OCI-LY1 (cell line): ENCODE results near the gene GRM3.

Experiments used
- H2AFZ ChIP-seq: fragments of 200-600 bp; sonication (generic), shearing (Covaris generic); 2 replicates; pipeline ENCODE4 v1.6.0; 2014; ENCODE audit warnings: antibody characterized with exemption, mild to moderate bottlenecking, low read length
- H3F3A ChIP-seq: fragments of 200-600 bp; sonication (generic), shearing (Covaris generic); 2 replicates; pipeline ENCODE4 v1.6.0; 2014; ENCODE audit warnings: mild to moderate bottlenecking, antibody characterized with exemption, low read length, moderate library complexity; ENCODE audit not compliant: insufficient read depth
- H3K27ac ChIP-seq: fragments of 200-600 bp; sonication (generic); 2 replicates; pipeline ENCODE4 v1.5.1; 2014; ENCODE audit warnings: low read length, mixed run types, mild to moderate bottlenecking, low read depth; ENCODE audit not compliant: poor library complexity, severe bottlenecking
- H3K27me3 ChIP-seq: fragments of 200-600 bp; sonication (generic); 2 replicates; pipeline ENCODE4 v1.6.0; 2014; ENCODE audit warnings: antibody characterized with exemption, mild to moderate bottlenecking, low read length, moderate library complexity; ENCODE audit not compliant: insufficient read depth
- H3K36me3 ChIP-seq: fragments of 200-600 bp; sonication (generic); 2 replicates; pipeline ENCODE4 v1.6.1; 2014; ENCODE audit warnings: mild to moderate bottlenecking, antibody characterized with exemption, low read length, moderate library complexity, mixed read lengths; ENCODE audit not compliant: insufficient read depth
- H3K4me1 ChIP-seq: fragments of 200-600 bp; sonication (generic); 2 replicates; pipeline ENCODE4 v1.5.1; 2014; ENCODE audit warnings: mild to moderate bottlenecking, low read length, moderate library complexity; ENCODE audit not compliant: insufficient read depth, severe bottlenecking
- H3K4me2 ChIP-seq: fragments of 200-600 bp; sonication (generic), shearing (Covaris generic); 2 replicates; pipeline ENCODE4 v1.6.1; 2014; ENCODE audit warnings: low read length
- H3K4me3 ChIP-seq: fragments of 200-600 bp; sonication (generic); 2 replicates; pipeline ENCODE4 v1.5.1; 2014; ENCODE audit warnings: low read length, low read depth, mild to moderate bottlenecking, mixed read lengths; ENCODE audit not compliant: poor library complexity, severe bottlenecking
- H3K79me2 ChIP-seq: fragments of 200-600 bp; shearing (Covaris generic); 2 replicates; pipeline ENCODE4 v1.6.1; 2016; ENCODE audit warnings: mixed run types, low read length, mixed read lengths; ENCODE audit not compliant: insufficient read depth
- H3K9ac ChIP-seq: fragments of 200-600 bp; sonication (generic), shearing (Covaris generic); 2 replicates; pipeline ENCODE4 v1.6.1; 2014; ENCODE audit warnings: mild to moderate bottlenecking, low read length, mixed read lengths
- H3K9me2 ChIP-seq: fragments of 200-600 bp; sonication (generic), shearing (Covaris generic); 2 replicates; pipeline ENCODE4 v1.6.1; 2014; ENCODE audit warnings: low read depth, mild to moderate bottlenecking, low read length, mixed read lengths
- H3K9me3 ChIP-seq: fragments of 200-600 bp; shearing (Covaris generic); 2 replicates; pipeline ENCODE4 v1.6.1; 2014; ENCODE audit warnings: low read length, mixed read lengths
- H4K20me1 ChIP-seq: fragments of 200-600 bp; sonication (generic), shearing (Covaris generic); 2 replicates; pipeline ENCODE4 v1.6.0; 2016; ENCODE audit warnings: mild to moderate bottlenecking, low read length; ENCODE audit not compliant: insufficient read depth
- EZH2 ChIP-seq: fragments of 200-600 bp; sonication (generic), shearing (Covaris generic); IDR thresholded peaks from 2 replicates; pipeline ENCODE4 v1.8.0; 2017; ENCODE audit warnings: borderline replicate concordance, mixed run types, mild to moderate bottlenecking, antibody characterized with exemption, low read length, moderate library complexity, mixed read lengths
- TF ChIP-seq, protein P1 (sequence below): fragments of 200-600 bp; sonication (generic), shearing (Covaris generic); IDR thresholded peaks from 2 replicates; pipeline ENCODE4 v1.5.1; 2017; ENCODE audit warnings: mild to moderate bottlenecking, antibody characterized with exemption, low read length, moderate library complexity, mixed read lengths

GRM3 gene

DNA sequence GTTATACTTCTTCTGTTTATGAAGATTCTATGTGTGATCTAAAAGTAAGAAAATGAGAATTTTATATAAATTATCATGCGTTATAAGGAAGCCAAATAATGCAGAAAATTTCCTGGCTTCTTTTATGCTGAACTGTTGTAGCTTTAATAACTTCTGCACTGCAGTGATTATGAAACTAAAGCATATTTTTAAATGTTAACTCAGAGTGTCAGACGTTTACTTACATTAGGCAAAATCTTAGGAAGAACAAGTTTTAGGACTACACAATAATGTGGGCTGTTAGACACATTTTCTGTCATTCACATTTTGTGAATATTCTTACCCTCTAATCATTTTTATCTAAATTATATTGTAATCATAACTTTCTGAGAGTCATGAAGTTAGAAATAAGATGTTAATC lies 22.0 kb downstream of the GRM3 start:
- no peaks in the 10 kb centered on the region for H3K79me2 ChIP-seq
- no peaks in the 10 kb centered on the region for H3K36me3 ChIP-seq
- H3K4me1 ChIP-seq: no peaks in the 10 kb centered on the region
- H3K4me2 ChIP-seq: no peak overlapping the region
- TF ChIP-seq EZH2: no peak
- TF ChIP-seq, protein P1, sequence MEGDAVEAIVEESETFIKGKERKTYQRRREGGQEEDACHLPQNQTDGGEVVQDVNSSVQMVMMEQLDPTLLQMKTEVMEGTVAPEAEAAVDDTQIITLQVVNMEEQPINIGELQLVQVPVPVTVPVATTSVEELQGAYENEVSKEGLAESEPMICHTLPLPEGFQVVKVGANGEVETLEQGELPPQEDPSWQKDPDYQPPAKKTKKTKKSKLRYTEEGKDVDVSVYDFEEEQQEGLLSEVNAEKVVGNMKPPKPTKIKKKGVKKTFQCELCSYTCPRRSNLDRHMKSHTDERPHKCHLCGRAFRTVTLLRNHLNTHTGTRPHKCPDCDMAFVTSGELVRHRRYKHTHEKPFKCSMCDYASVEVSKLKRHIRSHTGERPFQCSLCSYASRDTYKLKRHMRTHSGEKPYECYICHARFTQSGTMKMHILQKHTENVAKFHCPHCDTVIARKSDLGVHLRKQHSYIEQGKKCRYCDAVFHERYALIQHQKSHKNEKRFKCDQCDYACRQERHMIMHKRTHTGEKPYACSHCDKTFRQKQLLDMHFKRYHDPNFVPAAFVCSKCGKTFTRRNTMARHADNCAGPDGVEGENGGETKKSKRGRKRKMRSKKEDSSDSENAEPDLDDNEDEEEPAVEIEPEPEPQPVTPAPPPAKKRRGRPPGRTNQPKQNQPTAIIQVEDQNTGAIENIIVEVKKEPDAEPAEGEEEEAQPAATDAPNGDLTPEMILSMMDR: no peak
- no peaks in the 10 kb centered on the region for H3K9me3 ChIP-seq
- no peaks in the 10 kb centered on the region for H4K20me1 ChIP-seq
- H3K9me2 ChIP-seq: no peaks in the 10 kb centered on the region
- no peak overlapping the region for H2AFZ ChIP-seq
- H3K27ac ChIP-seq: no peak overlapping the region
- no peak overlapping the region for H3K4me3 ChIP-seq
- H3K27me3 ChIP-seq: no peaks in the 10 kb centered on the region
- H3F3A ChIP-seq: no peaks in the 10 kb centered on the region
- H3K9ac ChIP-seq: no peak overlapping the region

DNA sequence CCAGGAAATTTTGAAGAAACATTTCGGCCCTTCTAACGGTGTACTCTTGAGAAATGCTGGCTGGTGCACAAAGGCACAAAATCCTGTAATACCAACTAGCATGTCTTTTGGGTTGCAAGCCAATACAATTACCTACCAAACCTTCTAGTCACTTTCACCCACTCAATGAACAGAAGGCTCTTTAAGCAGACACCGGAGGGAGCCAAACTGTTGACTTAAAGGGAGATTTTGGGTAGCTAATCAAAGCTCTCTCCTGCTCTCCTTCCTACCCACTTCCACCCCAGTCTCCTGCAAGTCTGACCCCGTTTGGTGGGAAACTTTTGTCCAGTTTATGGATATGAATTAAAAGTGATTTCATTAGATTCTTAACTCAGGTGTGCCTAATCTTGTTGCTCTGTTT lies 24.0 kb downstream of the GRM3 start:
- Histone ChIP-seq H3K9ac (no peak overlapping the region), H4K20me1 (no peaks in the 10 kb centered on the region), H3F3A (no peaks in the 10 kb centered on the region), H3K79me2 (no peaks in the 10 kb centered on the region), H2AFZ (no peak overlapping the region), H3K4me1 (no peaks in the 10 kb centered on the region), H3K27me3 (no peaks in the 10 kb centered on the region), H3K4me3 (no peak overlapping the region), H3K27ac (no peak overlapping the region), H3K9me3 (no peaks in the 10 kb centered on the region), H3K36me3 (no peaks in the 10 kb centered on the region), H3K4me2 (no peak overlapping the region), H3K9me2 (no peaks in the 10 kb centered on the region)
- TF ChIP-seq, protein P1: no peak
- no peak for TF ChIP-seq EZH2

DNA sequence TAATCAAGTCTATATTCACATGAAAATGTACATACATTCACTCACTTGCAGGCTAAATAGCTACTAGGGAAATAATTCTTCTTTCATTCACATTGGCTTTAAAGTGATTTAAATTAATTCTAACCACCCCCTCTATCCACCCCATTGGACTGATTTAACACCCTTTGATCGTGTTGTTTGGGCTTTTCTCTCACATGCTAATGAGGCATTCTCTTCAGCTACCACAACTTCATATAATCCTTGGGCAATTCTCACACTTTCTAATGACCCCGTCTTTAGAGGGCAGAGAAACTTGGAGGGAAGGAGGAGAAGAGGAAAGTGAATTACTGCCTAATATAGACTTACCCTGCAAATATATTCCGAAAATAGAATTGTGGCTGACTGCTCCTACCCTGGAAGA lies 24.6 kb downstream of the GRM3 start:
- H3K27me3 ChIP-seq: no peaks in the 10 kb centered on the region
- H3K4me3 ChIP-seq: no peak overlapping the region
- H3F3A ChIP-seq: no peaks in the 10 kb centered on the region
- no peaks in the 10 kb centered on the region for H3K36me3 ChIP-seq
- no peak for TF ChIP-seq EZH2
- H4K20me1 ChIP-seq: no peaks in the 10 kb centered on the region
- no peaks in the 10 kb centered on the region for H3K79me2 ChIP-seq
- no peaks in the 10 kb centered on the region for H3K9me2 ChIP-seq
- H3K4me2 ChIP-seq: no peak overlapping the region
- no peak overlapping the region for H3K27ac ChIP-seq
- no peak overlapping the region for H2AFZ ChIP-seq
- no peak overlapping the region for H3K9ac ChIP-seq
- H3K4me1 ChIP-seq: no peaks in the 10 kb centered on the region
- no peaks in the 10 kb centered on the region for H3K9me3 ChIP-seq

DNA sequence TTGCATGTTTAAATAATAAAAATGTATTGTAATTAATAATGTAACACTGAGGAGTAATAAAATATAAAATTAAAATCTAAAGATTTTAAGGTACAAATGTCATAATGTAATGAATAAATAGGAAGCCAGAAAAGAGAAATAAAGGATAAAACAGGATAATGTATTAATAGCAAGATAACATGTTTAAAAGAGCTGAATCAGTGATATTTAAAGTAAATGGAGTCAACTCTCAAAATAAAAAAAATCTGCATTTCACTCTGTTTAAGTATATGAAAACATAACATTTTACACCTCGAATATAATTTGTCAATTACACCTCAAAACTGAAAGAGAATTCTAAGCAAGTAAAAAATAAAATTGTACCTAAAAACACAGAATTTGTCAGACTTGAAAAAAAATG lies 44.1 kb downstream of the GRM3 start:
- no peaks in the 10 kb centered on the region for H3K79me2 ChIP-seq
- no peak overlapping the region for H3K9ac ChIP-seq
- no peaks in the 10 kb centered on the region for H3K36me3 ChIP-seq
- no peak overlapping the region for H3K4me3 ChIP-seq
- H2AFZ ChIP-seq: no peak overlapping the region
- H4K20me1 ChIP-seq: no peaks in the 10 kb centered on the region
- no peaks in the 10 kb centered on the region for H3K4me1 ChIP-seq
- no peak for TF ChIP-seq EZH2
- TF ChIP-seq, protein P1: no peak
- no peaks in the 10 kb centered on the region for H3K9me2 ChIP-seq
- H3K27me3 ChIP-seq: no peaks in the 10 kb centered on the region
- H3K27ac ChIP-seq: no peak overlapping the region
- no peaks in the 10 kb centered on the region for H3K9me3 ChIP-seq
- no peak overlapping the region for H3K4me2 ChIP-seq
- no peaks in the 10 kb centered on the region for H3F3A ChIP-seq
